Inflammatory macrophage (primary cell): ENCODE data around the gene GFRAL.

Experiments used
- DNase-seq, 2 donors: peaks; one replicate each; pipeline ENCODE4 v3.0.0-alpha.2; 2020 to 2022

The GFRAL gene

DNA sequence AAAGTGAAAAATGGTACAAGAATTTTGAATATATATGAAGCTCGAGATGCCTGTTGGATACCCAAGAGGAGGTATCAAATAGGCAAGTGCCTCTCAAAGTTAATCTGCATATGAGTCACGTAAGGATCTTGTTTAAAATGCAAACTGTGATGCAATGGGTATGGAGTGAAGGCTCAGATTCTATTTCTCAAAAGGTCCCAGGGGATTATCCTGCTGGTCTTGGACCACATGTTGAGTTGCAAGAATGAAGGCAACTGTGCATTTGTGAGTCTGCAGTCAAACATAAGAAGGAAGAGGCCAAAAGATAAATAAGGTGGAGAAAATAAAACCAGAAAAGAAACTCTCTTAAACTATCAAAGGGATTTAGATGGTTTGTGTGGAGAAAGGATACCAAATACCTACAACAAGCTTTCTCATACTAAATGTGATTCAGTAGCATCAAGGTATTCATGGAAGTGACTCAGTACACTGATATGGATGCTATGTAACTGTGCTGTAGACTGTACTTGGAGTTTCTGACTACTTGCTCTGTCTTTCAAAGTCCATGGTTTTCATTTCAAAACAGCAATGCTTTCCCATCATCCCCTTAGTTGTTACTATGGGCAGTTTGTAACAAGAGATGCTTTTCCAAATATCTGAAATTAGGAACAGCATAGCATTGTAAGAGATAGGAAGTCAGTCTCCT, 106.3 kb downstream of the GFRAL start:
- no peak for DNase-seq

DNA sequence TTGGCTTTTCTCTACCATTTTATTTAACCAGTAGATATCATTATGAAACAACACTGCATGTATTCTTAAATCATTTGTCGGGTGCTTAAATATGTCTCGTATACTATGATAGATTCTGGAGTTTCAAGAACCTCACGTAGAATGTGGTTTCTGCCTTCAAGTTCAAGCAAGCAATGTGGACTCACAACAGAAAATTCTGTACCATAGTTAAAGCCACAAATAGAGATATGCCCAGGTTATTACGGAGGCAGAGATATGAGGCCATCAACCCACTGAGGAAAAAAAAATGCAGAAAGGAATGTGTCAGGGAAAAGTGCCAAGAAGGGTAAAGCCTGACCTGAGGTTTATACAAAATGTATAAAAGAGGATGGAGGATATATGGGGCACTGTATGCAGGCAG, 109.9 kb downstream of the GFRAL start:
- no peak for DNase-seq

DNA sequence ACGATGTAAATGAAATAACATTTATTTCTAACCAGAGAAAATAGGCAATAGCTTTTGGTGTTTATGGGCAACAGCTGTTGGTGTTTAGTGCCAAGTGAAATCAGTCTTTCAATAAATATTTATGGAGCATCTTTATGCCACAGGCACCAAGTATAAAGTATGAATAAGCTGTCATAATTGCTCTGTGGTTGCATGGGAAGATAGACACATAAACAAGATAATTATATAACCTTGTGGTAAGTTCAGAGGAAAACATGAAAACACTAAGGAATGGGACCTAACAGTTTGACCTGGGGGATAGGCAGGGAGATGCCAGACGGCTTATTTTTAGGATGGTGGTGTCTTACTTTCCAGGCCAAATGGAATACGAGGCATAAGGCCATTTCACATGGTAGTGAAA, 110.9 kb downstream of the GFRAL start:
- no peak for DNase-seq

- no peak for DNase-seq
These were observed 116.2 kb downstream of the GFRAL start for GRCh38 chr6:55443238-55444134.

GRCh38 chr6:55445648-55446204, 118.5 kb downstream of the GFRAL start:
- DNase-seq = peak; percentile 5 to 15

GRCh38 chr6:55447891-55448290, 120.6 kb downstream of the GFRAL start:
- no peak for DNase-seq

DNA sequence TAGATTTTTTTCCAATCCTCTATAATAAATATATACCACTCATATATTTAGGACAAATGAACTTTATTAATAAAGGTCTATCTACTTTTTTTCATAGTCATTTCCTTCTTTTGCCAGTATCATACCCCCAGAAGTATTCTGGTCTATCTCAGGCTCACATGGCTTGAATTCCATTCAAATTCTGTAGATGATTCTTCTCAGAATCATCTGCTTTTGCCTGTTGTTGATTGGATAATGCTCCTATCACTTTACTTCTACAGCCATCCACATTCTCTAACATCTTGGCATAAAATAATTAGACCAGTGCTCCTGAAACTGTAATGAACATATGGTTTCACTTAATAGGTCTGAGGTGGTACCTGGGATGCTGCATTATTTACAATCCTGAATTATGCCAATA, 121.2 kb downstream of the GFRAL start:
- no peak for DNase-seq

- DNase-seq = no peak
These were observed 122.0 kb downstream of the GFRAL start for GRCh38 chr6:55449225-55449624.

GRCh38 chr6:55450005-55450404, 122.7 kb downstream of the GFRAL start:
- DNase-seq = no peak
